Natural killer cell (primary cell): Measurements from ENCODE around the gene PLCB4. TPM values are rescaled to one million over a fixed set of nuclear protein-coding genes. Genes with fewer than 3 reads are reported as not detected.

ENCODE experiments used
- ATAC-seq, 3 donors: fragments of 150-1000 bp in 2 of 3; fragments of 200-7000 bp in 1 of 3; cut with Tn5 transposase; 1 replicate in 1 of 3; 2 replicates in 2 of 3; pipeline ENCODE4 v1.10.0; 2021; ENCODE audit warnings: mild to moderate bottlenecking in 2 of 3, moderate library complexity in 2 of 3
- DNase-seq, 2 donors: peaks; one replicate each; pipeline versions ENCODE4 v3.0.0 to v3.0.0-alpha.2; 2013 to 2021; ENCODE audit warnings: mixed read lengths in 1 of 2
- H3K27ac ChIP-seq: one replicate; pipeline ENCODE4 v1.5.1; 2013; ENCODE audit warnings: mild to moderate bottlenecking, low read length
- H3K27me3 ChIP-seq: one replicate; pipeline ENCODE4 v1.6.1; 2013; ENCODE audit warnings: low read length; ENCODE audit not compliant: control insufficient read depth, insufficient read depth
- H3K36me3 ChIP-seq: one replicate; pipeline ENCODE4 v1.6.1; 2013; ENCODE audit warnings: low read length; ENCODE audit not compliant: control insufficient read depth, insufficient read depth
- H3K4me1 ChIP-seq: one replicate; pipeline ENCODE4 v1.6.1; 2013; ENCODE audit warnings: low read length; ENCODE audit not compliant: control insufficient read depth, insufficient read depth
- H3K4me3 ChIP-seq: one replicate; pipeline ENCODE4 v1.5.1; 2013; ENCODE audit warnings: low read length
- H3K9me3 ChIP-seq: one replicate; pipeline ENCODE4 v1.6.1; 2013; ENCODE audit warnings: low read length; ENCODE audit not compliant: control insufficient read depth, insufficient read depth
- H3K27ac Mint-ChIP-seq, 2 donors: one replicate each; pipeline ENCODE4 v1.8.0; 2022; ENCODE audit warnings: mild to moderate bottlenecking in 2 of 2, mixed read lengths in 2 of 2, moderate library complexity in 1 of 2
- H3K27me3 Mint-ChIP-seq, 2 donors: one replicate each; pipeline ENCODE4 v1.8.0; 2022; ENCODE audit warnings: low read depth in 2 of 2, mixed read lengths in 2 of 2
- H3K36me3 Mint-ChIP-seq: one replicate; pipeline ENCODE4 v1.8.0; 2022; ENCODE audit warnings: mixed read lengths
- H3K4me1 Mint-ChIP-seq, 2 donors: one replicate each; pipeline ENCODE4 v1.8.0; 2022; ENCODE audit warnings: mixed read lengths in 2 of 2
- H3K4me3 Mint-ChIP-seq: one replicate; pipeline ENCODE4 v1.8.0; 2022; ENCODE audit warnings: mild to moderate bottlenecking, moderate library complexity, mixed read lengths
- H3K9me3 Mint-ChIP-seq, 2 donors: one replicate each; pipeline ENCODE4 v1.8.0; 2022; ENCODE audit warnings: mixed read lengths in 2 of 2
- CTCF ChIP-seq: fragments of 200-600 bp; IDR thresholded peaks from one replicate; pipeline ENCODE4 v1.8.0; 2022; ENCODE audit warnings: antibody characterized with exemption
- WGBS: methylation state at CpG from one replicate; pipeline ENCODE4 v1.1.7; 2013; ENCODE audit warnings: missing lambda C conversion rate; ENCODE audit not compliant: insufficient coverage; 5-methylcytosine and 5-hydroxymethylcytosine counted together
- intact Hi-C: fragments of 100-400 bp; cut with micrococcal nuclease; formaldehyde crosslinking; loops from one replicate; pipeline ENCODE4 v1.14.2; 2022
- total RNA-seq, 4 donors: library from RNA; stranded (reverse); fragments of 120-200 nt in 1 of 4; gene quantifications; one replicate each; pipeline versions ENCODE4 v1.2.3 to v1.2.4, GENCODE V29; 2013 to 2022

PLCB4 gene
- total RNA-seq, 3 donors from 2014 or later (not counting 1 experiment from before 2014, with no cell fraction given) = 0.05 to 0.40 TPM; not detected in 1

- DNase-seq = no peak
- no peak for ATAC-seq
- 88% methylated on average over 1 of the region's 5 CpGs for WGBS
- Histone ChIP-seq H3K4me3 (no peak overlapping the region), H3K36me3 (no peaks in the 10 kb centered on the region), H3K9me3 (no peaks in the 10 kb centered on the region), H3K27me3 (no peaks in the 10 kb centered on the region), H3K4me1 (no peaks in the 10 kb centered on the region), H3K27ac (no peak overlapping the region)
- H3K9me3 Mint-ChIP-seq = no peaks in the 10 kb centered on the region
- H3K27me3 Mint-ChIP-seq = no peaks in the 10 kb centered on the region
- intact Hi-C loops = no loop called here
- H3K4me1 Mint-ChIP-seq = no peaks in the 10 kb centered on the region
- no peak overlapping the region for H3K4me3 Mint-ChIP-seq
- H3K36me3 Mint-ChIP-seq = no peaks in the 10 kb centered on the region
- no peak overlapping the region for H3K27ac Mint-ChIP-seq
- TF ChIP-seq CTCF = no peak
Observed at GRCh38 chr20:9207253-9207652, 138.4 kb downstream of the PLCB4 start.

- H3K9me3 ChIP-seq = no peaks in the 10 kb centered on the region
- WGBS = 97% methylated on average over 3 of the region's 5 CpGs
- intact Hi-C loops = no loop called here
- H3K4me3 ChIP-seq = no peak overlapping the region
- no peaks in the 10 kb centered on the region for H3K27me3 Mint-ChIP-seq
- TF ChIP-seq CTCF = no peak
- DNase-seq (no peak), ATAC-seq (no peak)
- H3K27me3 ChIP-seq = no peaks in the 10 kb centered on the region
- H3K4me1 ChIP-seq = no peaks in the 10 kb centered on the region
- H3K4me1 Mint-ChIP-seq = no peaks in the 10 kb centered on the region
- no peaks in the 10 kb centered on the region for H3K36me3 Mint-ChIP-seq
- no peaks in the 10 kb centered on the region for H3K9me3 Mint-ChIP-seq
- no peaks in the 10 kb centered on the region for H3K36me3 ChIP-seq
- no peak overlapping the region for H3K27ac ChIP-seq
- H3K27ac Mint-ChIP-seq = no peak overlapping the region
- no peak overlapping the region for H3K4me3 Mint-ChIP-seq
Observed at GRCh38 chr20:9210356-9210755, 141.5 kb downstream of the PLCB4 start.

DNA sequence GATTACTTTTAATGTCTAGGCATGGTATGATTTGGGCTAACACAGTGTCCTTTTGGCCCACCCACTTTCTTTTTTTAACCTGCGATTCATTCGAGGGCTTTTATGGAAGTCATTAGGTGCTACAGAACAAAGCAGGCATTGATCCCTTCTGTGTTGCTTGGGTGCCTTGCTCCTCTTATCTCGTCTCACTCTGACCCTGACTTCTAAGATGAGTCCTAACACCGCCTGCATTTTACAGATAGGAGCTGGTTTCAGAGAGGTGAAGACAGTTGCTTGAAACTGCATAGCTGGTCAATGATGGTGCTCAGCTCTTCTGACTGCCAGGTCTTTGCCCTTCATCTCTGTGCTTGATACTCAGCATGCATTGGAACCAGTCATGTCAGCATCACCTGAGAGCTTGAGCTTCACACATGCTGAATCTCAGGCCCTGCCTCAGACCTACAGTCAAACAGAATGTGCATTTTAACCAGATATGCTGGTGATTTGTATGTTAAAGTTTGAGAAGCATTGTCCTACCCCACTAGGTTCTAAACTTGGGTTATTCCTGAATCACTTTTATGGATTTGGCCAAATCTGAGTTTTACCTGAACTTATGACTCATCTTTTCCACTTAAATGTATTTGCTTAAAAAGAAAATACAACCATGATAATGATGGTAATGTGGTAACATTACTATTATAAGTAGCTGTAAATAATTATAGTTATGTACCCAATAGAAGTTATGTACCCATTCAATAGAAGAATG lies 142.3 kb downstream of the PLCB4 start:
- Mint-ChIP-seq H3K4me3 (no peak overlapping the region), H3K27ac (no peak overlapping the region), H3K4me1 (no peaks in the 10 kb centered on the region), H3K9me3 (no peaks in the 10 kb centered on the region), H3K36me3 (no peaks in the 10 kb centered on the region), H3K27me3 (no peaks in the 10 kb centered on the region)
- Histone ChIP-seq H3K27me3 (no peaks in the 10 kb centered on the region), H3K4me3 (no peak overlapping the region), H3K9me3 (no peaks in the 10 kb centered on the region), H3K4me1 (no peaks in the 10 kb centered on the region), H3K27ac (no peak overlapping the region), H3K36me3 (no peaks in the 10 kb centered on the region)
- ATAC-seq = no peak
- intact Hi-C loops = no loop called here
- no peak for TF ChIP-seq CTCF
- no peak for DNase-seq
- WGBS = 92% methylated on average over 4 of the region's 4 CpGs

DNA sequence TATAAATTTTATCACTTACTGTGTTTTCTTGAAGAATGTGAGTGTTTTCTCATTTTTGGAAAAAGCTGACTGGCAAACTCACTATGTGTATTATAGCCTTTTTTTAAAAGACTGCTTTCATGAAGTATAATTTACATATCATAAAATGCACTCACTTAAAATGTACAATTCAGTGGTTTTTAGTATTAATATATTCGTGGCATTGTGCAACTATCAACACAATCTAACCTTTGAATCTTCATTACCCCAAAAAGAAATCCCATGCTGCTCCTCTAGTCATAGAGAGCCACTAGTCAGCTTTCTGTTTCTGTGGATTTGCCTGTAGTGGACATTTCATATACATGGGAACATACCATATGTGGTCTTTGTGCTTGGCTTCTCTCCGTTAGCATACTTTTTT lies 143.8 kb downstream of the PLCB4 start:
- intact Hi-C loops = no loop called here
- WGBS = 86% methylated on average over 1 of the region's 2 CpGs
- H3K9me3 Mint-ChIP-seq = no peaks in the 10 kb centered on the region

More for the DNA sequence above, 143.8 kb downstream of the PLCB4 start:
- H3K9me3 ChIP-seq = no peaks in the 10 kb centered on the region
- H3K4me3 ChIP-seq = no peak overlapping the region
- no peak overlapping the region for H3K27ac Mint-ChIP-seq
- H3K36me3 ChIP-seq = no peaks in the 10 kb centered on the region
- TF ChIP-seq CTCF = no peak
- H3K4me3 Mint-ChIP-seq = no peak overlapping the region
- H3K4me1 ChIP-seq = no peaks in the 10 kb centered on the region
- H3K27me3 ChIP-seq = no peaks in the 10 kb centered on the region
- ATAC-seq (no peak), DNase-seq (no peak)
- no peaks in the 10 kb centered on the region for H3K36me3 Mint-ChIP-seq
- H3K4me1 Mint-ChIP-seq = no peaks in the 10 kb centered on the region
- H3K27me3 Mint-ChIP-seq = no peaks in the 10 kb centered on the region
- H3K27ac ChIP-seq = no peak overlapping the region
